ENCODE measurements around the gene C1QTNF1.

C1QTNF1 gene

DNA sequence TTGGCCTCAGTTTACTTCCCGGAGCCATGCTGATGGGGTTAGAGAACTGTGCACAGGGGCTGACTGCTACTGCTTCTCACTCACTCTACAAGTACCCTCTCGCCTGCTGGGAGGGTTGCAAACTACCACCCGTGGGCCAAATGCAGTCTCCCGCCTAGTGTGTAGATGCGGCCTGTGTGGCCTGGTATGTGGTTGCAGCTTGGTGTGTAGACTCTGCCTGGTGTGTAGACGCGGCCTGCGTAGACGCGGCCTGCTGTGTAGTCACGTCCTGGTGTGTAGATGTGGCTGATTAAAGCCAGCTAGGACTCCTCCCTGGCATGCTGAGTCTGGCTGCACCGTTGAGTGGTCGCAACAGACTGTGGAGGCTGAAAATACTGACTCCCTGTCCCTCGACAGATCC, 21.7 kb upstream of the C1QTNF1 start:
- Histone ChIP-seq H3K4me3 (ENCODE audit: low read length) (no peak overlapping the region), H3K4me1 (ENCODE audit: control insufficient read depth, insufficient read depth, low read length) (peaks cover 20% of the 10 kb centered on the region), H3K27me3 (ENCODE audit: control insufficient read depth, insufficient read depth, low read length) (no peaks in the 10 kb centered on the region), H3K4me2 (ENCODE audit: low read length) (no peak overlapping the region), H3K9me3 (replicated peaks; ENCODE audit: low read length) (no peaks in the 10 kb centered on the region), H3K36me3 (ENCODE audit: insufficient read depth, low read length) (peaks cover 26% of the 10 kb centered on the region), H3K9ac (ENCODE audit: low read depth, low read length) (no peak overlapping the region)

DNA sequence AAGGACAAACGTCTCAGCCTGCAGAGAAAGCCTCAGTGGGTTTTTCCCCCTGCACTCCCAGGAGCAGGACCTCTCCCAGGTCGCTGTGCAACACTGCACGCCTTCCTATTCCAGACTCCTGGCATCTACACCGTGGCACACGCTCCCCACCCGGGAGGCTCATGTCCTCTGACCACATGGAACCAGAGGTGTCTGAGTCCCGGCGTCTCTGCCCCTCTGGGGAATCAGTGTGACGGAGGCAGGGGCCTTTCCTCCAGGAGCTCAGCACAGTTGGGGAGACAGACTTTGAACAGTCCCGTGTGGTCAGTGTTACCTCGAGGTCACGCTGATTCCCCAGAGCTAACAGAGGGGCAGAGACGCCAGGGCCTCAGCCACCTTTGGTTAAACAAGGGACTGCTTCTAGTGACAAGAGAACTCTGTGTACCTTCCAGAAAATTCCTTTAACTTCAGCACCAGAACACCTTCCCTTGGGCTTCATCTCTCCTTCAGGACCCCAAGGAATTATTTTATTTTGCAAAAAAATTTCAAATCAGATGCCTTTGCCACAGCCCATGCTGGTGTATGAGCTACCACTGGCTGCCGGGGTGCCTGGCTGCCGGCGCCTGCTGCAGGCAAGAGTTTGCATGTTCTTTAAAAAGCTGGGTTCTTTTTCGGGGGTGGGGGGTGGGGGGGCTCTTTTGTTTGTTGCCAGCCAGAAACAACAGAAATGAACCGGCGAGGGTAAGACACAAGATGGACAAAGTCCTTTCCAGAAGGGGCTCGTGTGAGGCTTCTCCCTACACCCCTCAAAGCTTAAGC, 21.0 kb upstream of the C1QTNF1 start:
- Histone ChIP-seq H3K9me3 (replicated peaks; ENCODE audit: low read length) (no peaks in the 10 kb centered on the region), H3K4me1 (ENCODE audit: control insufficient read depth, insufficient read depth, low read length) (peaks cover 19% of the 10 kb centered on the region), H3K4me3 (ENCODE audit: low read length) (no peak overlapping the region), H3K27me3 (ENCODE audit: control insufficient read depth, insufficient read depth, low read length) (no peaks in the 10 kb centered on the region), H3K4me2 (ENCODE audit: low read length) (no peak overlapping the region), H3K36me3 (ENCODE audit: insufficient read depth, low read length) (peaks cover 32% of the 10 kb centered on the region), H3K9ac (ENCODE audit: low read depth, low read length) (no peak overlapping the region)

DNA sequence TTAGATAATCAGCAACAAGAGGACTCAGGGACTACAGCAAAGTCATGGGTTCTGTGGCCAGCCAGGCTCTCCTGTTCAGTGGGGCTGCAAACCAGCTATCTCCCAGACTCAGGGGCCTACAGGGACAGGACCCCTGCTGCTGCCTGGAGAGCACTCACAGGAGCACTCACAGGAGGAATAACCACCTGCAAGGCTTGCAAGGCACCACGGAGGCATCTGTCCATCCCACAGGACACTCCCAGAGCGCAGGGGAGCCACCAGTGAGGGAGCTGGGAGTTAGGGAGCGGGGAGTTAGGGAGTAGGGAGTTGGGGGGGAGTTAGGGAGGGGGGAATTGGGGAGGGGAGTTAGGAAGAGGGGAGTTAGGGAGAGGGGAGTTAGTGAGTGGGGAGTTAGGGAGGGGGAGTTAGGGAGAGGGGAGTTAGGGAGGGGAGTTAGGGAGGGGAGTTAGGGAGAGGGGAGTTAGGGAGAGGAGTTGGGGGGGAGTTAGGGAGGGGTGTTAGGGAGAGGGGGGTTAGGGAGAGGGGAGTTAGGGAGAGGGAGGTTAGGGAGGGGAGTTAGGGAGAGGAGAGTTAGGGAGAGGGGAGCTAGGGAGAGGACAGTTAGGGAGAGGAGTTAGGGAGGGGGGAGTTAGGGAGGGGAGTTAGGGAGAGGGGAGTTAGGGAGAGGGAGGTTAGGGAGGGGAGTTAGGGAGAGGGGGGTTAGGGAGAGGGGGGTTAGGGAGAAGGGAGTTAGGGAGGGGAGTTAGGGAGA, 20.1 kb upstream of the C1QTNF1 start:
- Histone ChIP-seq H3K9me3 (replicated peaks; ENCODE audit: low read length) (no peaks in the 10 kb centered on the region), H3K36me3 (ENCODE audit: insufficient read depth, low read length) (peaks cover 31% of the 10 kb centered on the region), H3K4me1 (ENCODE audit: control insufficient read depth, insufficient read depth, low read length) (peaks cover 19% of the 10 kb centered on the region), H3K4me2 (ENCODE audit: low read length) (no peak overlapping the region), H3K27me3 (ENCODE audit: control insufficient read depth, insufficient read depth, low read length) (no peaks in the 10 kb centered on the region), H3K9ac (ENCODE audit: low read depth, low read length) (no peak overlapping the region), H3K4me3 (ENCODE audit: low read length) (no peak overlapping the region)

DNA sequence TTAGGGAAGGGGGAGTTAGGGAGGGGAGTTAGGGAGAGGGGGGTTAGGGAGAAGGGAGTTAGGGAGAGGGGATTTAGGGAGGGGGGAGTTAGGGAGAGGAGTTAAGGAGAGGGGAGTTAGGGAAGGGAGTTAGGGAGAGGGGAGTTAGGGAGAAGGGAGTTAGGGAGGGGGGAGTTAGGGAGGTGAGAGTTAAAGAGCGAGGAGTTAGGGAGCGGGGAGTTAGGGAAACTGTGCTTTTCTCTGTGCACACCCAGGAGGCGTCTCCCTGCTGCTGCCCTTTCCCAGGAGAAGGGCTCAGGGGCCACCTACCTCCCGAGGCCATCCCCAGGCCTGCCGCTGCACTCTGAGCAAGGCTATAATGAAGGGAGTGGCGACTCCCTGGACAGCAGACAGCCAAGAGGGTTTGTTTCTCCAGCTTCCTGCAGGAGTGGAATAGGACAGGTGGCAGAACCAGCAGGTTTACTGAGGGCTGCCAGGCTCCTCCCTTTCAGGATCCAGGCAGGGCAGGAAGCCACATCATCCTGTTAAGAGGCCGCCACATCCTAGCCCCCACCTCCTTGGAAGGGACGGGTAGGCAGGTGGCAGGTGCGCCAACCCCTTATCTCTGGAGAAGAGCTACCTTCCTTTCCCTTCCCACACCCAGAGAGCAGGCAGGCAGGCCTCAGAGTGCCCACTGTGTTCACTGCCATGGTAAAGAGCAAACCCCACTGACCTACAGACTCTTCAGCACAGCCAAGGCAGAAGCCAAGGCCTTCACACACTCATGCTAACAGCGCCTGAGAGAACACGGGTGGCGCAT, 18.7 kb upstream of the C1QTNF1 start:
- Histone ChIP-seq H3K9me3 (replicated peaks; ENCODE audit: low read length) (no peaks in the 10 kb centered on the region), H3K9ac (ENCODE audit: low read depth, low read length) (no peak overlapping the region), H3K36me3 (ENCODE audit: insufficient read depth, low read length) (peaks cover 25% of the 10 kb centered on the region), H3K4me3 (ENCODE audit: low read length) (no peak overlapping the region), H3K4me2 (ENCODE audit: low read length) (no peak overlapping the region), H3K4me1 (ENCODE audit: control insufficient read depth, insufficient read depth, low read length) (peaks cover 21% of the 10 kb centered on the region), H3K27me3 (ENCODE audit: control insufficient read depth, insufficient read depth, low read length) (no peaks in the 10 kb centered on the region)

DNA sequence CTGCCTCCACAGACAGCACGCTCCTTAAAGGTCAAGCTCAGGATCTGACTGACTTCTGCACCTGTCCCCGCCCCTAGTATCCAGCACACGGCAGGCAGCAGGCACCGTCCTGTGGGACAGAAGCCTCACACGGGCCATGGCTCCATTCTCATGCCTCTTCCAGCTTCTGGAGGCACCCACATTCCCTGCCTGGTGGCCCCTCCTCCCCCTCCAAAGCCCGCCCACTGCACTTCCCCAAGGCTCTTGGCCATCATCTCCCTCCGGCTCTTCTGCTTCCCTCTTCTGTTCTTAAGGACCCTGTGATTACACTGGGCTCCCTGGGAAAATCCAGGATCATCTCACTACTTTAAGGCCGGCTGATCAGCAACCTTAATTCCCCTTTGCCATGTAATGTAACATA, 17.9 kb upstream of the C1QTNF1 start:
- Histone ChIP-seq H3K4me3 (ENCODE audit: low read length) (no peak overlapping the region), H3K27me3 (ENCODE audit: control insufficient read depth, insufficient read depth, low read length) (no peaks in the 10 kb centered on the region), H3K9me3 (replicated peaks; ENCODE audit: low read length) (no peaks in the 10 kb centered on the region), H3K4me2 (ENCODE audit: low read length) (no peak overlapping the region), H3K4me1 (ENCODE audit: control insufficient read depth, insufficient read depth, low read length) (peaks cover 24% of the 10 kb centered on the region), H3K9ac (ENCODE audit: low read depth, low read length) (no peak overlapping the region), H3K36me3 (ENCODE audit: insufficient read depth, low read length) (peaks cover 25% of the 10 kb centered on the region)

DNA sequence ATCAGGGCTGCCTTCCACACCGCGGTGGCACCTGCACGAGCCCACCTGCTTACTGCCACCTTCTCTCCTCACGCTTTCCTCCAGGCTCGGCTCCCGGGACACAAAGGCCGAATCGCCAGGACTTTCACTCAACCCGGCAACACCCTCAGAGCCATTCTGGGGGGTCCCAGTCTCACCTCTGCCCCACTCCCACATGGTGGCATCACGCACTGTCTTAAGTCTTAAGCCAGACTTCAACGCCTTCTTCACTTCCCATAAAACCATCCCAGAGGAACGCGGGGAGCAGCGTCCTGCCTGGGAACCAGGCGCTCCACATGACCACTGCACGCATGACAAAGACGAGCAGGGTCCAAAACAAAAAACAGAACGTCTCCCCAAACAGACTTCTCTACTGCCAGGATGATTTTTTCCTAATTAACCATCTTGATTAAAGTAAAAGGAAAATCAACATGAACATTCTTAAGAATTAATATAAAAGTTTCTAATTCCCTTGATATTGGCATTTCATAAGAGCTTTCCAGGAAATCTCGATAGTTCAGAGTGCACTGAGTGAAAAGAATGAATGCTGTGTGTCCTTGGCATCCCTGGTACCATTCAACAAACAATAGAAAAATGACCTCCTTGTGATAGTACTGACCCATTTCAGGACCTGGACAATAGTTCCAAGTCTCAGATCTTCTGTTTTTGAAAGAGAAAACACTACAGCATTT, 17.0 kb upstream of the C1QTNF1 start:
- Histone ChIP-seq H3K27me3 (ENCODE audit: control insufficient read depth, insufficient read depth, low read length) (no peaks in the 10 kb centered on the region), H3K36me3 (ENCODE audit: insufficient read depth, low read length) (peaks cover 24% of the 10 kb centered on the region), H3K4me1 (ENCODE audit: control insufficient read depth, insufficient read depth, low read length) (peaks cover 31% of the 10 kb centered on the region), H3K9me3 (replicated peaks; ENCODE audit: low read length) (no peaks in the 10 kb centered on the region), H3K4me3 (ENCODE audit: low read length) (no peak overlapping the region), H3K9ac (ENCODE audit: low read depth, low read length) (no peak overlapping the region), H3K4me2 (ENCODE audit: low read length) (peak overlapping the region; percentile 95)

DNA sequence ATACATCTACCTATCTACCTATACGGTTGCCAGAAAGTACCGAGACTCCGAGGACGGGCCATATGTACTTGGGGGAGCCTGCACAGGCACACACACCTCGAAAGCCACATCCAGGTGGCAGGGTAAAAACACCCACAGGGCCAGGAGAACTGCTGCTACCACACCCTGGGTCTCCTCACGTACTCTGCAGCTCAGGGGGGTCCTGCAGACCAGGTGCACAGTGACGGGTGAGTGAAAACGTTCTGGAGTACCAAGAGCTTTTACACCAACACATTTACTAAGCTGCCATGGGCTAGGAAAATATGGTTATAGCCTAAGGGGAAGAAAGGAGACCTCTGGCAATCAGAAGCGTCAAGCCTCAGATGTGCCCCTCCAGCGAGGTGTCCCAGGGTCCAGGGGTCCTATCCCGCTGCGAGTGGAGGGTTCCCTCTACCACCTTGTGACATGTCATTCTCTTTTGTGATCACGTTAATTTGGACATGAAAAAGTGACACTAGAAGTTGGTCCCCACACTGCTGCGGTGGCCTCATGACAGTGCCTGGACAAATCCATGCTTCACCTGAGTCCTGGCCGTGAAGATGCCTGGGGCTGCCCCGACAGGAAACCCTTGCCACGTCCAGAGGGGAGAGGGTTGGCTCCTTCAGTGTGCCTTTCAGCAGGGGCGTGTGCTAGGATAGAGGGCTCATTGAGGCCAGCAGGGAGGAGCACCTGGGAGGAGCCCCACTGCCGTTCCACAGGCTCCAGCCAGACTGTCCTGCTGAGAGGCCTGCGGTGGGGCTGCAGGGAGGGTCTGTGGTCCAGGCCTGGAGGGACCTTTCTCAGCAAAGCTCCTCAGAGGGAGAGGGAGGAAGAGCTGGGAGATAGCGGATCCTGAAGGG, 16.2 kb upstream of the C1QTNF1 start:
- Histone ChIP-seq H3K27me3 (ENCODE audit: control insufficient read depth, insufficient read depth, low read length) (no peaks in the 10 kb centered on the region), H3K9ac (ENCODE audit: low read depth, low read length) (peak overlapping the region; percentile 99), H3K9me3 (replicated peaks; ENCODE audit: low read length) (no peaks in the 10 kb centered on the region), H3K4me3 (ENCODE audit: low read length) (peak overlapping the region; percentile 100), H3K4me1 (ENCODE audit: control insufficient read depth, insufficient read depth, low read length) (peaks cover 34% of the 10 kb centered on the region), H3K36me3 (ENCODE audit: insufficient read depth, low read length) (peaks cover 18% of the 10 kb centered on the region), H3K4me2 (ENCODE audit: low read length) (peak overlapping the region; percentile 95)

DNA sequence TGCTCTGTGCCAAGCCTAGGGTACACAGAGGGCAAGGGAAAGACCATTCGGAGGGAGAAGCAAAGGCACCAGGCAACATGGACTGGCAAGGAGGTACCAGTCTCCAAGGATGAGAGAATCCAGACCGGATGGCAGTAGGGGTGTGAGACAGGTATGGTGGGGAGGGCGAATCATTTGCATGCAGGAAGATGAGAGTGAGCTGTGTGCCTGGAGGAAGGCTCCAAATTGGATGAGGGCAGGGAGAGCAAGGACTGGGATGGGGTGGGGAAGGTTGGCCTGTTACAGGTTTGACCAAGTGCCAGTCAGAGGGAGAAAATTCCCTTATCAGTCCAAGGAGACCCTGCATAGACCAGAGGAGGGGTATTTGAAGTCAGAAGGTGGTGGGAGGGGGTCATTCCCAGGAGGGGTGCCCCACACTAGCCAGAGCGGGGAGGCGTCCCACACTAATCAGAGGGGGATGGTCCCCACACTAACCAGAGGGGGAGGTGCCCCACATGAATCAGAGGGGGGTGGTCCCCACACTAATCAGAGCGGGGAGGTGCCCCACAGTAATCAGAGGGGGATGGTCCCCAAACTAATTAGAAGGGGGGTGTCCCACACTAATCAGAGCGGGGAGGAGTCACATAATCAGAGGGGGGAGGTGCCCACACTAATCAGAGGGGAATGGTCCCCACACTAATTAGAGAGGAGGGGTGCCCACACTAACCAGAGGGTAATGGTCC, 15.1 kb upstream of the C1QTNF1 start:
- peaks cover 1% of the 10 kb centered on the region for H3K9me3 ChIP-seq (replicated peaks; ENCODE audit: low read length)
- peaks cover 34% of the 10 kb centered on the region for H3K4me1 ChIP-seq (ENCODE audit: control insufficient read depth, insufficient read depth, low read length)
- H3K27me3 ChIP-seq (ENCODE audit: control insufficient read depth, insufficient read depth, low read length) = no peaks in the 10 kb centered on the region
- peaks cover 15% of the 10 kb centered on the region for H3K36me3 ChIP-seq (ENCODE audit: insufficient read depth, low read length)
- H3K9ac ChIP-seq (ENCODE audit: low read depth, low read length) = peak overlapping the region; percentile 99
- peak overlapping the region; percentile 95 for H3K4me2 ChIP-seq (ENCODE audit: low read length)
- peak overlapping the region; percentile 100 for H3K4me3 ChIP-seq (ENCODE audit: low read length)

DNA sequence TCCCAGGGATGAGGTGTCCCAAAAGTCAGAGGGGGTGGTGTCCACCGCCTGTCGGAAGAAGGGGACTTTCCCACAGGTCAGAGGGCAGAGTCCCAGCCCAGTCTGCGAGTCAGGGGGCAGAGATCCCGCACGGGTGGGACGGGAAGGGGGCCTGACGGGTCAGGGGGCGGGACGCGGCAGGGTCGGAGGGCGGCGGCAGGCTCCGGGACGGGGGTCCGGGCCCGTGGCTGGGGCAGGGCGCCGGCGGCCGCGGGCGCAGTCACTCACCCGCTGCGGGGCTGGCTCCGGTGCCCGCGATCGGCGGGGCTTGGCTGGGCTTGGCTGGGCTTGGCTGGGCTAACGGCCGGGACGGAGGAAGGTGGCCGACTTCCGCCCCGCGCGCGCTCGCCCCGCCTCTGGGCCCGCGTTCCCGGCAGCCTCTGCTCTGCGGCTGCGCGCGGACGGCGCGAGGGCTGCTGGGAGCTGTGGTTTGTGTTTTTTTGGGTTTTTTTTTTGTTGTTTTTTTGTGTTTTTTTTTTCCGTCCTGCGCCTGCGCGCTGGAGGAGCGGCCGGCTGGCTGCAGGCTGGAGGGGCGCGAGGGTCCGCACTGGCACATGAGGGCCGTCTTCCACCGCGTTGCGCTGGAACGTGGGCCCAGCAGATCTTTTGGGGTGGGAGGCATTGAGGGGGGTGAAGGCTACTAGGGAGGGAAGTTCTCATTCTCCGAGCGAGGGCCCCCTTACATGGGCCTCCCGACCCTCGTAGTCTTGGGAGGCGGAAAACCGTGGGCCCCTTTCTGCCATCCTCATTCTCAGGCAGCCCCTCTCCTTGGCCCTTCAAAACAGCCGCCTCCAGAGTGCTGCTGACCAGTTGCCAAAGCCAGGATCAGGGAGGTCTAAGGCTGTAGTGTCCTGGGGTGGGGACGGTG, 14.3 kb upstream of the C1QTNF1 start, which contains the start of gene CANT1:
CANT1 (minus strand) TSS at position 368 of the 907 bp plus-strand sequence. CDS start 12,142 bp downstream, outside the sequence.
- H3K9me3 ChIP-seq (replicated peaks; ENCODE audit: low read length) = peaks cover 7% of the 10 kb centered on the region
- H3K4me3 ChIP-seq (ENCODE audit: low read length) = peak within 1 kb of the TSS; percentile 100
- H3K36me3 ChIP-seq (ENCODE audit: insufficient read depth, low read length) = peaks cover 15% of the 10 kb centered on the region
- H3K27me3 ChIP-seq (ENCODE audit: control insufficient read depth, insufficient read depth, low read length) = no peaks in the 10 kb centered on the region
- peak within 1 kb of the TSS; percentile 95 for H3K4me2 ChIP-seq (ENCODE audit: low read length)
- peak within 1 kb of the TSS; percentile 99 for H3K9ac ChIP-seq (ENCODE audit: low read depth, low read length)
- peaks cover 34% of the 10 kb centered on the region for H3K4me1 ChIP-seq (ENCODE audit: control insufficient read depth, insufficient read depth, low read length)

All from skeletal muscle satellite cell (primary cell).